ENCODE data around the gene HSPA13. TPM values are rescaled to one million over a fixed set of nuclear protein-coding genes. Genes with fewer than 3 reads are reported as not detected.
"Not testable (repeated sequence)": the region's sequence is repeated elsewhere in the genome, so short reads cannot be mapped to it uniquely, and the experiment has no call there.

The HSPA13 gene, protein sequence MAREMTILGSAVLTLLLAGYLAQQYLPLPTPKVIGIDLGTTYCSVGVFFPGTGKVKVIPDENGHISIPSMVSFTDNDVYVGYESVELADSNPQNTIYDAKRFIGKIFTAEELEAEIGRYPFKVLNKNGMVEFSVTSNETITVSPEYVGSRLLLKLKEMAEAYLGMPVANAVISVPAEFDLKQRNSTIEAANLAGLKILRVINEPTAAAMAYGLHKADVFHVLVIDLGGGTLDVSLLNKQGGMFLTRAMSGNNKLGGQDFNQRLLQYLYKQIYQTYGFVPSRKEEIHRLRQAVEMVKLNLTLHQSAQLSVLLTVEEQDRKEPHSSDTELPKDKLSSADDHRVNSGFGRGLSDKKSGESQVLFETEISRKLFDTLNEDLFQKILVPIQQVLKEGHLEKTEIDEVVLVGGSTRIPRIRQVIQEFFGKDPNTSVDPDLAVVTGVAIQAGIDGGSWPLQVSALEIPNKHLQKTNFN
- 54.8 TPM for polyA plus RNA-seq (2013, experiment 1 of 2; ENCODE audit: insufficient read length)
- polyA plus RNA-seq (2013, experiment 2 of 2; ENCODE audit: insufficient read length): 35.8 TPM

DNA sequence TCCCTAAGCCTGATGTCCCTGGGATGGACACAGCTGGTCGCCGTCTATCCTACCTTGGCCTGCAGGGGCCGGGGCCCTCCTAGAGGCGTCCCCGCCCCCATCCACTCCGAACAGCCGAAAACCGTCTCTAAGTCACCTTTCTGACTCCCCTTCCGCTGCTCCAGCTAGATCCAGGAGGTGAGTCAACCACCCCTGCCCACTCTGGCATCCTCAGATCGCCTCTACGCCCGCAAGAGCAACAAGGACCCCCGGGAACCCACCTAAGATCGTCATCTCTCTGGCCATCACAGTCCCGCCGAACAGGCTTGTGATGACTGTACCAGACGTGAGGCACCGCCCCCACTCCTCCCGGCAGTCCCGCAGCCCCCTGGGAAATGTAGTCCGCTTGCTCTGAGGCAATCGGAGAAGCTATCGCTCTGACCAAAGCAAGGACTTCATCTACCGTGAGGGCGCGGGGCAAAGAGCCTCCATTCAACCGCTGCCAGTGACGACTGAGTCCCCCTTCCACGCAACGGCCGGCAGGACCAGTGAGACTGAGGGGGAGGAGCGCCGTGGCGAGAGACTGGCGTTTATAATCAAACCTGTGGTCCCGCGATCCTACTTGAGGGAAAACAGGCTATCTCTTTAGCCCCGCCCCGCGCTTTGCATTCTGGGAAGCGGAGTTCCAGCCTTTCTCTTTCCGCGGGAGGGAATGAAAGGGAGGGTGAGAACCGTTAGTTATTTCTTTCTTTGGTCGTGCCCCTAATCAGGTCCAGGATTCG lies at the start of gene HSPA13:
Gene HSPA13 (minus strand): TSS at position 312 of the 761 bp plus-strand sequence. CDS start 27 bp downstream, at position 285.
- peak; percentile 100 for DNase-seq

DNA sequence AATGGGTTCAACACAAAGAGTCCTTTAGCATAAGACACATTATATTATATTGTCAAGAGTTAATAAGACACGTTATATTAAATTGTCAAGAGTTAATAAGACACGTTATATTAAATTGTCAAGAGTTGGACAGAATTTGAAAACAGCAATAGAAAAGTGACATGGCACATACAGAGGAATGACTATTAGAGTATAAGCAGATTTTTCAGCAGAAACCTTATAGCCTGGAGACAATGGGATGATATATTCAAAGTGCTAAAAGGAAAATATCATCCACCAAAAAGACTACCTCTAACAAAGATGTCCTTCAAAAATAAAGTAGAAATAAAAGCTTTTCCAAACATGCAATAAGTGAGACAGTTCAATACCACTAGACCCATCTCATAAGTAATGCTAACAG lies 36.0 kb upstream of the HSPA13 start:
- no peak for DNase-seq

DNA sequence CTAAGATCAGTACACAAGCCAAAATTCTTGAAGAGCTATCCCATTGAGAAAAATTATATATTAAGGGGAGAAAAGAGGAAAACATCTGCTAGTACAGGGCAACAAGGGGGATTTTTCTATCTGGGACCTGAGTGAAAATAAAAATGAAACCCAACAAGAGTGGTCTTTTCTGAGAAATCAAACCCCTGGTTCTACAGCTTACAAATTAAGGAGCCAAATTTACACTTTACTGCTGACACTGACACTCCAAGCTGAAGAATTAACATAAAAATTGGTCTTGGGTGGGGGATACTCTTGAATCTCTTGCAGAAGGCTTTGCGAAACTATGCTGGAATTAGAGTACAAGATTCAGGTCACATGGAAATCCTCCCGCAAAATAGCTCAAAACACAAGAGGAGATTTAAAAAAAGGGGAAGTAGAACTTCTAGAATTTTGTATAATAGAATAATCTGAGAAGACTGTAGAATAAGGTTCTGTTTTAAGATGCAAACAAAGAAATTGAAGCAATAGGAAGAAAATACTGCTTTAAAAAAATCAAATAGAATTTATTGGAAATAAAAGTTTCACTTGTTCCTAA lies 32.1 kb upstream of the HSPA13 start:
- no peak for DNase-seq

DNA sequence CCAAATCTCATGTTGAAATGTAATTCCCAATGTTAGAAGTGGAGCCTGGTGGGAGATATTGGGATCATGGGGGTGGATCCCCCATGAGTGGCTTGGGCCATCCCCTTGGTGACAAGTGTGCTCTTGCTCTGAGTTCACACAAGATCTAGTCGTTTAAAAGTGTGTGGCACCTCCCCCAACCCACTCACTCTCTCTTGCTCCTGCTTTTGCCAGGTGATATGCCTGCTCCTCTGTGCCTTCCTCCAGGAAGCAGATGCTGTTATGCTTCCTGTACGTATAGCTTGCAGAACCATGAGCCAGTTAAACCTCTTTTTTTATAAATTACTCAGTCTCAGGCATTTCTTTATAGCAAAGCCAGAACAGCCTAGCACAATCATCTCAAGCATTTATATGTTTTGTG lies 23.0 kb upstream of the HSPA13 start:
- no peak for DNase-seq

DNA sequence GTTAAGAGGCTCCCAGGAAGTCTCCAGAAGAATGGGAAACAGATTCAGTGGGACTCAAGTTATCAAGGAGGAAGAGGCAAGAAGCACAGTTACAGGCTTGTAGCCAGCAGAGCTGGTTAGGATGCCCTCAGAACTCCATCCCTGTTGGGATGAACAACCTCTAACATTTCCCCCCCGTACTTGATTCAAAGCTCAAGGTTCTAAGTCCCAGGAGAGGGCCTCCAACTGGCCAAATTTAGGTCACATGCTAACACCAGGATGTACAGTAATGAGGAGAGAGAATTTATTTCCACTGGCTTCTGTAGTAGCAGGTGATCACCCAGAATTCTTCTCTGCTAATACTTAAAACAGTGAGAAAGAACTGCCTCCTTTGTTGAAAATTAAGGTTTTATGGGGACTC lies 22.3 kb upstream of the HSPA13 start:
- no peak for DNase-seq

DNA sequence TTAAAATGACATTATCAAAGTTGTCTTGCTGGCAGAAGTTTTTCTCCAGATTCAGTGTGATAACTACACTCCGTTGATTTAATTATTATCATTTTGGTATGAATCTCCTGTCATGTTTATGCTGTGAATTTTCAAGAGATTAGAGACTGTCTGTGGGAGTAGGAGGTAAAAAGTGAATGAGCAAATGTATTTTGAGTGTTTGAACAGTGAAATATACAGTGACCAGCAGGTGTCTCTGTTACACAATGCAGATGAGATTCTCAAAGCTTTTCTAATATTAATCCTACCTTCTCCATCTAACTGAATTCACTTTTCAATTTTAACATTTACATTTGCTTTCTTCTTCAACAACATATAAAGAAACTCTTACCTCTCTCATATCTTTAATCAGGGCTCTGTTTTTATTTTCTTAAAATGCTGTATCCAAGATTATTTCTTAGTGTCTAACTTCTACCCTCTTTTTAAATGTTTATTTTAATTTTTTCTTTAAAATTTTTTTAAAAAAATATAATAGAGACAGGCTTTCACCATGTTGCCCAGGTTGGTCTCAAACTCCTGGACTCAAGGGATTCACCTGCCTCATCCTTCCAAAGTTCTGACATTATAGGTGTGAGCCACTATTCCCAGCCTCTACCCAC lies 20.9 kb upstream of the HSPA13 start:
- DNase-seq: peak; percentile 39

DNA sequence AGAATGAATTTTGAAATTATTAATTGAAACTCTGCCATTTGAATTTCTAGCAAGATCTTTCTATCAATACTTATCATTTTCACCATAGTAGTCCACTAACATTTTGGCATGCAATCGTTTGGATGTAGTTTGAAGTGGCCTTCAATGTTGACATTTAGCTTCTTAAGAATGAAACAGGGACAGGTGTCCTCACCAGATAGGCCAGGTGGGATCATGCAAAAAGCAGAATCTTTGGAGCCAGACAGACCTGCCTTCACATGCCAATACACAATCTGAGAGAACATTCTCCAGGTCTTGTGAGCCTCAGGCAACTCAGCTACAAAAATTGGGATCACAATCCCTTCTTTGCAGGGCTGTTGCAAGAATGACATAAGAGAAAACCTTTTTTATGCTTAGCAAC lies 18.3 kb upstream of the HSPA13 start:
- DNase-seq: no peak

DNA sequence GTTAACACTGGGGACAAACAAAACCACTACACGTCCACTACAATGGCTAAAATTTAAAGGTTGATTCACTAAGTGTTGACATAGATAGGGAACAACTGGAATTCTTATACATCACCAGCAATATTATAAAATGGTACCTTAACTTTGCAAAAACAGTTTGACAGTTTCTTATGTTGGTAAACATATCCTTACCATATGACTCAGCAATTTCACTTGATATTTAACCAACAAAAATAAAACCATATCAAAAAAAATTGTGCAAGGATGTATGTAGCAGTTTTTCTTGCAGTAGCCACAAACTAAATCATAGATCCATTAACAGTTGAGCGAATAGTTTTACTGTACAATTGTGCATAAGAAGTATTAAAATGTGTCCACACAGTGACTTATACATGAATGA lies 5.3 kb upstream of the HSPA13 start:
- no peak for DNase-seq

DNA sequence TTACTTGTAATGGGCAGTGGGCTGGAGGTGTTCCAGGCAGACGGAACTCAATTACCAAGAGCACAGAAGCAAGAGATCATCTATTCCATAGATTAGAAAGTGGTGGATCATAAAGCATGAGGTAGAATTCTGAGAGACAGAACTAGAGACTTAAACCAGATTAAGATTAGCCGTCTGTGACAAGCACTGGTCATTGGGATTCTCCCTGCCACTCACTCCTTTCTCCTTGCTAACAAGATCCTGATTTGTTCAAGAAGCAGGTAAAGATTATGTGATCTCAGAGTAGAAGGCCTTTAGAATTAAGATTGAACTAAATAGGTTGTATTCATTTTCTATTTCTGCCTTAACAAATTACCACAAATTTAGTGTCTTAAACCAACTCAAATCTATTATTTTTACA lies 1.5 kb upstream of the HSPA13 start:
- no peak for DNase-seq

DNA sequence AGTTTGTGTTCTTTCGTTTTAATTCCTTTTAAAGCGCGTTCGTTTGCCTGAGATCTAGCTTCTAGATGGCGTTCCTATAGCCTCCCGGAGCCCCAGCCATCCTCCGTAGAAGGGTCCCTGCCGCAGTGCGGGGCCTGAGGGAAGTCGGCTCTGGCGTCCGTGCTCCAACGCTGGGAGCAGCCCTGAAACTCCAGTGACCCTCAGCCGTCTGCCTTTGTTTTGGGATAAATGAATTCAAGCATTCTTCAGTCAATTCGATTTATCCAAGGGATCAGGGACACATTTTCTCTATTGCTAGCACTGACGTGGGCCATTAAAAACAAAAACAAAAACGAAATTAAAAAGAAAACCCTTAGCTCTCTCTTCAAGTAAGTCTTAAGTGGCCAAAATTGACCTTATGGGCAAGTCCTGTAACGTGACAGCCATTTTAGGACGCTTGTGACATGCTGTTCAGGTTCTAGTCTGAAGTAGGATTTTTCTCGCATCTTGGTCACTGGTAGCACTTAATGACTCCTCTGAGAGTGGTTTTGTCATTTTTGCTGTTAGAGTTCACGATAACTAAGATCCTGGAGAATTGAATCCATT lies 742 bp upstream of the HSPA13 start:
- peak; percentile 39 for DNase-seq

DNA sequence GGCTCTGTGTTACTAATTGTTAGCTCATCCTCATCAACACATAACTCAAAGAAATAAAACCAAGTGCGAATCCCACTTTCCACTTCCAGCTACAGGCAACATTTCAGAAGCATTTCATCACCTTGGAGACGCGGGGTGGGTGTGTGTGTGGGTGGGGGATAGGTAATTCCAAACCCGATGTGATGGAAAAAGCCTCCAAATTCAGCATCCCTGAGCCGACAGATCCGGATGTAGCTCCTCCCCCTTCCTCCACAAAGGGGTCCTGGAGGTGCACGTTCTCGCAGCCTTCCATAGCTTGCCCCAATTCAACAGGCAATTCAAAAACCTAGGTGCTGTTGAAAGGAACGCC lies 486 bp downstream of the HSPA13 start:
- peak; percentile 35 for DNase-seq

DNA sequence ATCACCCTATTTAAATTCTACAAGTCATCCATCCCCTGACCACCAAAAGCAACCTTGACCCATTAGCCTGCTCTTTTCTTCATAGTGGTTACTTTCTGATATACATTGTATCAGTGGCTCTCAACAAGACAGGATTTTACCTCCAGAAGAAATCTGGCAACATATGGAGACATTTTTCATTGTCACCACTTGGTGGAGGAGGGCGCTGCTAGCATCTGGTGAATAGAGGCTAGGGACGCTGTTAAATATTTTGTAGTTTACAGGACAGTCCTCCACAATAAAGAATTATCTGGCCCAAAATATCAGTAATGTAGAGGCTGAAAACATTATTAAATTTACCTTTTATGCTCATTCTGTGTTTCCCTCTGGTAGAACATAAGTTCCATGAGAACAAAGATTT lies 6.1 kb downstream of the HSPA13 start:
- no peak for DNase-seq

DNA sequence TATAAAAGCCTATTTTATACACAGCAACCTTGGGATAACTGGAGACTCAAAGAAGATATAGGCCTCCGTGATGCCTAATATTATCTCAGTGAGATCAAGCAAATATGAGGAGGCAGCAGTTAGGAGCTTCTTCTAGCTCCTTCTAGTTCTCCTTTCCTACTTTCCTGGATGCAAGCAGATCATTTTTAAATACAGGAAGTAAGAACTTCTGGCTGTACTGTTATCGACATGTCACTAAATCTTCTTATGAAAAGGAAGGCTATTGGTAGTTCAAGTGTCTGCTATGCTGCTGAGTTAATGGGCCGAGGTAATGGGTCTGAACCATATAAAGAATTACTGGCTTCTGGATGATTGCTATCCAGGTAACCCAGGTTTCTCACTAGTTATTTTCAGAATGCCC lies 15.9 kb downstream of the HSPA13 start:
- DNase-seq: no peak

DNA sequence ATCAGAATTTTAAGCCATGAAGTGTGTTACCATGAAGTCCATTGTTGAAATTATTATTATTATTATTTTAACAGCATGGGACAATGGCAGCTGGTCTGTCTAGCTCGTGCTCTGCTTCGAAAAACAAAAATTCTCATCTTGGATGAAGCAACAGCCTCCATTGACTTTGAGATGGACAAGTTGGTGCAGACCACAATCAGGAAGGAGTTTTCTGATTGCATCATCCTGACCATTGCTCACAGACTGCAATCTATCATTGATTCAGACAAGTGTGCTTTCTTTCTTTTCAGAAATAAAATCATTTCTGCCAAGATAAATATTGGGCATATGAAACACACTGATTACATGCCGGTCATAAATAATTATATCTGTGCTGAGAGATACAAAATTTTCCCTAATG lies 21.0 kb downstream of the HSPA13 start:
- peak; percentile 1 for DNase-seq

DNA sequence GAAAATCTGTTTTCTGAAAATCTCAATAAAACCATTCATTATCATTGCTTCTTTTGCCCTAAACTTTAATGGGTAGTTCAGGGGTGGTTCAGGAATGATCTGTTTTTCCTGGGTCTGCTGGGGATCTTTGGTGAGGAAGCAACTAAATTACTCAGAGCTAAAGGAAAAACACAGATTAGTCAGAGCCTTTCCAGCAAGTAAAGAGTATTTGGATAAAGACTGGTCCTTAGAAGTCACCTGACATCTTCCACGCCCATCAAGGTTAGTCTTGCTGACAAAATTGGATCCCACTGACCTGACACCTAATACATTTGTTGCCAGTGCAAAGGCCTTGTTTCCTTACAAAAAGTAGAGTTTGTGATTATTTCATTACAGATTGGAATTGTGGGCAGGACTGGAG lies 24.2 kb downstream of the HSPA13 start:
- DNase-seq: peak; percentile 2

DNA sequence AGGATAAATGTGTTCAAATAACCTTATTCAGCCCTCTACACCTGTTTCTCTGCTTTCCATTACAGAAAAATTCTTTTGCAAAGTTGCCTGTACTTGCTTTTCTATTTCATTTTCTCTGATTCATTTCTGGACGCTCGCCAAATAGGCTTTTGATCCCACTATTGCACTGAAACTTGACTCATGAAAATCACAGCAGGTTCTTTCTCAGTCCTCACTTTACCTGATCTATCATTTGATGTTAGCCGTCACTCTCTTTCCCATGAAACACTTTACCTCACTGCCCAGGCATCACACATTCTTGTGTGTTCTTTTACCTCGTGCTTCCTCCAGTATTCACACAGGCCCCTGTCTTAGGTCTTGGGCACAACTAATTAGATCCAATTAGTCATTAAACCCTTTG lies 26.2 kb downstream of the HSPA13 start:
- no peak for DNase-seq

DNA sequence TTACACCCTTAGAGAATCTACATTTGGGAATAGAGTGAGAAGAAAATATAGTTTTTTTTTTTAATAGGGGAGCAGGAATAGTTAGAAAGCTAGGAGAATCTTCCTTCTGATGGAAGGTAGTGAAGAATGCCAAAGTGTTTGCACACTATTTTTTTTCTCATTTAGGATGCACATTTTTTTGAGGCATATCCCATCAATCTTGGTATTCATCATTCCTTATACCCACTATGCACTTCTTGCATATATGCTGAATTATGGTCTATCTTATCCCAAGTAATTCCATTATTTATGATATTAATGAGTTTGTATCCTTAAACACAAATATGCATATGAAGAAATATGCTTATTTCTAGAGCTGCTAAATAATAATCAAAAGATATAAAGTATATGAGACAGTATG lies 28.4 kb downstream of the HSPA13 start:
- DNase-seq: no peak

DNA sequence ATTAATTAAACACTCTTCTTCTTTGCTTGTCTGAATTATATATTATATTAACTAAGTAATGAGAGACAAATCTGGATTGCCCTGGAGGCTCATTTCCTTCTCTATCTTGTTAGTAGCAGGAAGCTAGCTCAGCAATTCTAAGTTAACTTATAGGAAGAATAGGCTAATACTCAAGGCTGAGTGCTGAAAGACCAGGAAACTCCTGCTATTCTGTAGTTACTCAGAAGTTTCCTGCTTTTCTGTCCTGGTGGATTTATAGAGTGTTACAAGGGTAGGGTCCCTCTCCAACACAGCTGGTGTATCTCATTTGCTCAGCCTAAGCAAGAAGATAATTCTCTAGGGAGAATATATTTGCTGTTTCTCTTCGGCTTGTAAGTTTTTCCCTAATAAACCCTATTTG lies 29.2 kb downstream of the HSPA13 start:
- no peak for DNase-seq

DNA sequence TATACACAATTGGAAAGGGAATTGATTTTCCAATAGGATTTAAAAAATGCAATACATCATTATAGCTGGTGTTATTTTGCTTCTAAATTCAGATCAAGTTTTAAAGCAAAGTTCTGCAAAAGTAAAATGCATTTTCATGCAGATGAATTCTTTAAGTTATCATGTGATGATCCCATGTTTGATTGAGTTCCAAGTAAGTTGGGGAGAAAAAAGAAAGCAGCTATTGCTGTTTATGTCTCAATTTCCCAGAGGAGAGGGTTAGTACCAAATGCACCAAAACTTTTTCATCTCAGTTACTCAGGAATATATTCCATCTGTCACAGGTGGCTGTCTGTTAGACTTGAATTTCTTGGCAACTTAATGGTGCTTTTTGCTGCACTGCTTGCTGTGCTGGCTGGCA lies 29.7 kb downstream of the HSPA13 start:
- no peak for DNase-seq

DNA sequence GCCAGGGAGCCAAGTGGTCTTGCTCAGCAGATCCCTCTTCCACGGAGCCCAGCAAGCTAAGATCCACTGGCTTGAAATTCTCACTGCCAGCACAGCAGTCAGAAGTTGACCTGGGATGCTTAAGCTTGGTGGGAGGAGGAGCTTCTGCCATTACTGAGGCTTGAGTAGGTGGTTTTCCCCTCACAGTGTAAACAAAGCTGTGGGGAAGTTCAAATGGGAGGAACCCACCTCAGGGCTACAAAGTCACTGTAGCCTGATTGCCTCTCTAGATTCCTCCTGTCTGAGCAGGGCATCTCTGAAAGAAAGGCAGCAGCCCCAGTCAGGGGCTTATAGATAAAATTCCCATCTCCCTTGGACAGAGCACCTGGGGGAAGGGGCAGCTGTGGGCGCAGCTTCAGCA lies 55.6 kb downstream of the HSPA13 start:
- not testable (repeated sequence) for DNase-seq

DNA sequence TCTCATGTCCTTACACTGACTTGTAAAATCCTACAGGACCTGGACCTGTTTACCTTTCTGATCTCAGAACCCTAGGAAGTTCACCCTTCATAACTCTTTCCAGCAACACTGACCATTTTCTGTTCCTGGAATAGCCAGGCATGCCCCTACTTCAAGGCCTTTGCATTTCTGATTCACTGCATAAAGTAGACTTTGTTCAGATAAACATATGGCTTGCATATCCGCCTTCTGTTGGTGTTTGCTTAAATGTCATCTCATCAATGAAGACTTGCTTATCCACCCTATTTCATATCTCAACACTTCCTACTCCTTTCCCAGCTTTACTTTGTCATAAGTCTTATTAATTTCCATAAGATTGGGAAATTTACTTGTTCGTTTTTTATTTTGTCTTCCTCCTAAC lies 57.4 kb downstream of the HSPA13 start:
- no peak for DNase-seq
